Measurements from ENCODE around the gene LSAMP.

The LSAMP gene

GRCh38 chr3:116350119-116350733, 95.1 kb downstream of the LSAMP start:
- DNase-seq = no peak

DNA sequence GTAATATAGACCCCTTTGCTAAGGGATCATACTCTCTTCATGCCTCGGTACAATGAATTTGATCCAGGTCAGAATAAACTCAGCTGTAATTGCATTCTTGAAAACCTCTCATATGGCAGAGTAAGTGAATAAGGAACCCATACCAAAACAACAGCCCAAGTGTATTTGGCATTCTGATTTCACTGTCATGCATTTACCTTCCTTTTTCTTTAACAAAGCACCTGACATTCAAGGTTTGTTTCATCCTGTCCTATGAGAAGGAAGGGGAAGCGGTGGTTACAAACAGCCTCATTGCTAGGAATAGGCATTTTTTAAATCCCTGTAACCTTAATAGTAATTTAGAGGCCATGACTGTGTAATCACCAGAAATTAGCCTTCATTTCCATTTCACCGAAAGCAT, 97.1 kb downstream of the LSAMP start:
- no peak for DNase-seq

GRCh38 chr3:116342499-116342898, 102.8 kb downstream of the LSAMP start:
- no peak for DNase-seq

- no peak for DNase-seq
Measured at GRCh38 chr3:116341899-116342298, 103.4 kb downstream of the LSAMP start.

DNA sequence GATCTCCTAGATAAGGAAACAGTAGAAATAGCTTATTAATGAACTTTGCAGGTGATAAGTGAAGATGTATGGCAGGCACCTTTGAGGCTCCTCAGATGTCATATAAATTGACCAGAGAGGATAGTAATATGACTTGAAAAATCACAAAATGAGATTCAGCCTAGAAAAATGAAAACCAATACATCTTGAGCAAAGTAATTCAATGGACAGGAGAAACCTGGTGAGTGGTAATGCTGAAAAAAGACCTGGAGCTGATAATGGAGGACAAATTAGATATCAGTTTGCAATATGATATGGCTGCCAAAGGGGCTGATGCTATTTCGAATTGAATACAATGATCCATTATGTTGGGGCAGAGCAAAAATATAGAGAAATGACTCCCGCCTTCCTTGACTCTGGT, 103.9 kb downstream of the LSAMP start:
- no peak for DNase-seq

GRCh38 chr3:116340680-116341216, 104.5 kb downstream of the LSAMP start:
- DNase-seq = no peak

GRCh38 chr3:116339441-116340028, 105.8 kb downstream of the LSAMP start:
- no peak for DNase-seq

DNA sequence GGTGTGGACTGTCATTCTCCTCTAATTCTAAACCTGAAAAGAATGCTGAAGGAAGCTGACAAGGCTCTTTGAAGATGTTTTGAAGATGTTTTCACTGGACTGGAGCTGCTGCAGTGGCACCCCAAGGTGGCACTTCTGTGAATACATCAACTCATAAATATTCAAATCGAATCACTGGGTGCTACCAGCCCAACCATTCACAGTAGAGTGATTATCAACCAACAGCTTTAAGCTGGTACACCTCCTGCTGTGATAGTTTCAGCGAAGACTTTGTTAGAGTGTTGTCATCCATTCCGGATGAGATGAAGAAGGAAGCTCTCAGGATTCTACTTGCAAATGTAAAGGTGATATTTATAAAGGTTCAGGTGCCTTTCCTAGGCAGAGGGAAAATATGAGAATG, 106.6 kb downstream of the LSAMP start:
- no peak for DNase-seq

- DNase-seq = no peak
Measured at GRCh38 chr3:116337229-116337628, 108.1 kb downstream of the LSAMP start.

DNA sequence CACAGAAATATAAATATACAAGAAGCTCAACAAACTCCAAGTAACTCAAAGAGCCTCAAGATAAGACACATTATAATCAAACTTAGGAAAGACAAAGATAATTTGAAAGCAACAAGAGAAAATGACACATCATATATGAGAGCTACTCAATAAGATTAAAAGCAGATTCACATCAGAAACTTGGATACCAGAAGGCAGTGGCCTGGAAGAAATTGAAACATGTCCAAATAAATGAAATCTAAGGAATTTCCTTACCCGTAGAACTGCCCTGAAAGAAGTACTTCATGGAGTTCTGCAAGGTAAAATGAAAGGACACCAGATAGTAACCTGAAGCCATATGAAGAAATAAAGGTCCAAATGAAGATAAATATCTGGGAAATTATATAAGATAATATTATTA, 113.9 kb downstream of the LSAMP start:
- DNase-seq = no peak

DNA sequence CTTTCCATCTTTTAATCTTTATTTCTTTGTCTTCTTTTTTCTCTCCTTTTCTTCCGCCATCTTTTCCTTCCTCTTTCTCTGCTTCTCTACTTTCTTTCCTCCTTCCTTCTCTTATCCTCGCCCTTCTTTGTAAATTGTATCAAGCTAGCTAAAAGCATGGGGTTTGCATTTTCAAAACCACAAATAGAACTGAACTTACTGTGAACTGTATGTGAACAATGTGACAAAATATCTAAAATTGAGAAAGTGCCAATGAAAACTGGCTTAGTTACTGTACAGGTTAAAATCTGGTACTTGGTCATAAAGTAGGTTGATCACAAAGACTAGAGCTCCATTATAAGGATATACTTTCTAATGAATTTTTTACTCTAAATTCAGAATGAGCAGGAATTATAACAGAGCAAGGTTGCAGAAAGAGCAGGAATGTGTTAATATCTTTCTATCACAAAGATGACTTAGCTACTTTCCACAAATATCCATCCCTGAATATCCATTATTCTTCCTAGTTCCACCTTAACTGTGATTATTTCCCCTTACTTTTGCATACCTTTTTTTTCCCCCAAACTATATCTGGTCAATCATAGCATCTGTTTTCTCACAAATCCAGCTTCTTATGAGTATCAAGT, 122.4 kb downstream of the LSAMP start:
- DNase-seq = no peak

- no peak for DNase-seq
Measured at GRCh38 chr3:116318370-116318769, 126.9 kb downstream of the LSAMP start.

DNA sequence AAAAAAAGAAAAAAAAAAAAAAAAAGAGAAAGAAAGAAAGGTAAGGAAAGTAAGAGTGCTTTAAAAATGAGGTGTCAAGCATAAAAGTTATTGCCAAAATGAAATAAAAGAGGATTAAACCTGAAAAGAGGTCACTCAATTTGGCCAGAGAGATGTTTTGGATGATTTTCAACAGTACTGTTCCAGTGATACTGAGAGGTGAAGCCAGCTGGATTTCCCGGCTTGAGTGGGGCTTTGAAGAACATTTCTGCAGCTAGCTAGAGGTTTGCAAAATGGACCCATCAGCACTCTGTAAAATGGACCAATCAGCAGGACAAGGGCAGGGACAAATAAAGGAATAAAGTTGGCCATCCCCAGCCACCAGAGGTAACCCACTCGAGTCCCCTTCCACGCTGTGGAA, 128.5 kb downstream of the LSAMP start:
- DNase-seq = no peak

GRCh38 chr3:116314476-116314875, 130.8 kb downstream of the LSAMP start:
- DNase-seq = no peak

GRCh38 chr3:116306720-116307119, 138.6 kb downstream of the LSAMP start:
- no peak for DNase-seq

DNA sequence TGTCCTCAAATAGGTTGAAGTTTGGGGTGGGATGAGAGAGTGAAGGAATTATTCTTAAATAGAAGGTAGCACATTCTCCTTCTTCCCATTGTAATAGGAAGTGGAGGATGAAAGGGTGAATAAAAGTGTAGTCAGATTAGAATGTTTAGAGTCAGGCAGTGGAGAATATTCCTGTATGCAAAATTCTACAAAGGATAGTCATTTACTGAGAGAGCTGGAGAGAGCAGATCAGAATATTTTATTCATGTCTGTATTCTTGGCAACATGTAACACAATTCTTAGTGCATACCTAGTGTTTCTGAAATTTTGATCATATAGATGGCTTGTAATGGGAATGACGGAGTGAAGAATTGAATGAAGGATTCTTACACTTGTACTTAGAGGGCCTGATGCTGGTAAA, 139.1 kb downstream of the LSAMP start:
- no peak for DNase-seq

- no peak for DNase-seq
Measured at GRCh38 chr3:116302087-116302747, 143.1 kb downstream of the LSAMP start.

DNA sequence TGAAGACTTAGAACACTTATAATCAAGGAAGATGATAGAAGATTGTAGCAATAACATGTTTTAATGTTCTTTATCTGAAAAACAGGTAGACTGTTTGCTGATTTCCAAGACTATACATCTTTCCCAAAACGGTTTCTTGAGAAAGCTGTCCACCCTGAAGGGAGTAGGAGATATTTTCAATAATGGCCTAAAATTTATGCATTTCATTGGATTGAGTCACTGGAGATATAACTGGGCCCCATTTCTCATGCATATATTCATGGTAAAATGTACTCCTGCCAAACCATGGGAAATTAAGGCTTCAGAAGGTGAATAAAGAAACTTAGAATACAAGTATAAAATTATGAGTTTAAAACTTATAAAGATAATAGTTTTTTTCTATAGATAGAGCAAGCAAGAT, 143.9 kb downstream of the LSAMP start:
- DNase-seq = no peak

- no peak for DNase-seq
Measured at GRCh38 chr3:116300226-116300625, 145.1 kb downstream of the LSAMP start.

GRCh38 chr3:116299646-116300081, 145.6 kb downstream of the LSAMP start:
- no peak for DNase-seq

- no peak for DNase-seq
Measured at GRCh38 chr3:116298151-116298550, 147.1 kb downstream of the LSAMP start.

DNA sequence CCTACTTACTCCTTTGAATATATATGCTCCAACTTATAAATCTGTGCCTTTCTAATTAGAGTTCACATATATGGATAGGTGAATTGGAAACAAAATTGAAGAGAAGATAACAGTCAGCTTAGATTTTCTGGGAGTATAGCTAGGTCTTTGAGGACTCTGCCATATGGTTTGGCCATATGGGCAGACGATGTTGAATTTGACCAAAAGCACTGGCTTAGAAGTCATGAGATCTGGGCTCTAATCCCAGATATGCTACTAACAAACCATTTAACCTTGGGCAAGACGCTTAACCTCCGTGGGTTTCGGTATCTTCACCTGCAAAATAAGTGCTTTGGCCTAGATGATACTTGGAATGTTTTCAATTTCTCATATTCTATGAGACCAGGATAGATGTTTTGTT, 154.1 kb downstream of the LSAMP start:
- no peak for DNase-seq

DNA sequence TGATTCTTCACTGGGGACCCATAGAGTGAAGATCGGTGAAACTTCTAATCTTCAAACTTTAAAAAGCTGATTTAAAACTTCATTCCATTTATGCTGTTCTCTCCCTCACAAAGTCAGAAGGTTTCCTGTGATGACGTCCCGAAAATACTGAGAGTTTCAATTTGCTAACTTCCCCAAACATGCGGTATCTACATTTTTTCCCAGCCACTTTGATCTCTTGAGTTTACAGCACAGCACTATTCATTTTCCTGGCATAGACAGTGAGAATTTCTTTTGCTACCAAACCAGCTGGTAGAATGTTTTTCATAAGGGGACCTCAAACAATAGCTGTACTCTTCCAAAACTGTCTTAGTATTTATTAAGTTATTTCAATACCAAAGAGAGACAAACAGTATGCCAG, 156.8 kb downstream of the LSAMP start:
- DNase-seq = no peak
